KMS-11 (cell line): ENCODE results near the gene COX14.
A peak's percentile ranks its signal among the peaks of the same experiment; 100 is the strongest.

Source experiments
- H2AFZ ChIP-seq: fragments of 200-600 bp; sonication (generic); 2 replicates; pipeline ENCODE4 v1.6.1; 2016; ENCODE audit warnings: antibody characterized with exemption, mixed run types, low read depth
- H3K27ac ChIP-seq: fragments of 200-600 bp; sonication (generic); 2 replicates; pipeline ENCODE4 v1.6.1; 2016; ENCODE audit warnings: mild to moderate bottlenecking, mixed run types
- H3K27me3 ChIP-seq: fragments of 200-600 bp; sonication (generic); 2 replicates; pipeline ENCODE4 v1.6.1; 2017; ENCODE audit warnings: mild to moderate bottlenecking, low read depth, mixed run types, moderate library complexity; ENCODE audit not compliant: insufficient read depth
- H3K36me3 ChIP-seq: fragments of 200-600 bp; sonication (generic); 2 replicates; pipeline ENCODE4 v1.6.1; 2017; ENCODE audit warnings: mild to moderate bottlenecking, mixed run types; ENCODE audit not compliant: insufficient read depth
- H3K4me1 ChIP-seq: fragments of 200-600 bp; sonication (generic); 2 replicates; pipeline ENCODE4 v1.6.1; 2016; ENCODE audit warnings: mild to moderate bottlenecking, low read depth, mixed run types; ENCODE audit not compliant: poor library complexity, severe bottlenecking
- H3K4me2 ChIP-seq: fragments of 200-600 bp; sonication (generic); 2 replicates; pipeline ENCODE4 v1.7.0; 2016; ENCODE audit warnings: mild to moderate bottlenecking, mixed run types
- H3K4me3 ChIP-seq: fragments of 200-600 bp; sonication (generic); IDR thresholded peaks from 2 replicates; pipeline ENCODE4 v1.6.1; 2017; ENCODE audit warnings: low read depth, low read length, mixed read lengths; ENCODE audit not compliant: insufficient read depth
- H3K79me2 ChIP-seq: fragments of 200-600 bp; sonication (generic); 2 replicates; pipeline ENCODE4 v1.6.1; 2016; ENCODE audit warnings: low read depth, mixed run types; ENCODE audit not compliant: insufficient read depth
- H3K9ac ChIP-seq: fragments of 200-600 bp; sonication (generic); 2 replicates; pipeline ENCODE4 v1.6.1; 2016; ENCODE audit warnings: mild to moderate bottlenecking, mixed run types
- H4K20me1 ChIP-seq: fragments of 200-600 bp; sonication (generic); 2 replicates; pipeline ENCODE4 v1.6.1; 2016; ENCODE audit warnings: mild to moderate bottlenecking, mixed run types; ENCODE audit not compliant: insufficient read depth
- CTCF ChIP-seq: fragments of 200-600 bp; sonication (generic); conservative IDR thresholded peaks from 2 replicates; pipeline ENCODE4 v1.6.1; 2017; ENCODE audit warnings: low read depth, mild to moderate bottlenecking, antibody characterized with exemption, low read length, moderate library complexity, mixed read lengths

COX14 gene

GRCh38 chr12:50085615-50086072, 26.4 kb upstream of the COX14 start:
- peak overlapping the region; percentile 49; the same call in 1 of the 2 replicates for H3K9ac ChIP-seq
- no peak overlapping the region for H3K4me3 ChIP-seq
- H3K27me3 ChIP-seq: no peaks in the 10 kb centered on the region
- peaks cover 20% of the 10 kb centered on the region for H3K36me3 ChIP-seq
- peak overlapping the region; percentile 85 for H3K4me2 ChIP-seq
- peaks cover 5% of the 10 kb centered on the region; the same call in 1 of the 2 replicates for H3K79me2 ChIP-seq
- peaks cover 39% of the 10 kb centered on the region for H3K4me1 ChIP-seq
- no peak for TF ChIP-seq CTCF
- no peaks in the 10 kb centered on the region for H4K20me1 ChIP-seq
- peak overlapping the region; percentile 79; the same call in 1 of the 2 replicates for H2AFZ ChIP-seq
- H3K27ac ChIP-seq: peak overlapping the region; percentile 63

- Histone ChIP-seq H4K20me1 (no peaks in the 10 kb centered on the region), H3K4me1 (peaks cover 39% of the 10 kb centered on the region), H3K36me3 (peaks cover 20% of the 10 kb centered on the region), H3K9ac (peak overlapping the region; percentile 49; the same call in 1 of the 2 replicates), H3K27ac (peak overlapping the region; percentile 63), H3K27me3 (no peaks in the 10 kb centered on the region), H3K4me3 (no peak overlapping the region), H2AFZ (no peak overlapping the region; the same call in 1 of the 2 replicates), H3K4me2 (peak overlapping the region; percentile 85), H3K79me2 (peaks cover 5% of the 10 kb centered on the region; the same call in 1 of the 2 replicates)
- TF ChIP-seq CTCF: no peak
Measured at GRCh38 chr12:50086148-50086547, 25.9 kb upstream of the COX14 start.

GRCh38 chr12:50087151-50087550, 24.9 kb upstream of the COX14 start:
- TF ChIP-seq CTCF: no peak
- Histone ChIP-seq H3K27ac (no peak overlapping the region; the same call in 1 of the 2 replicates), H2AFZ (no peak overlapping the region), H3K4me3 (no peak overlapping the region), H3K79me2 (peaks cover 5% of the 10 kb centered on the region; the same call in 1 of the 2 replicates), H3K27me3 (no peaks in the 10 kb centered on the region), H3K9ac (no peak overlapping the region), H3K4me1 (peaks cover 39% of the 10 kb centered on the region), H3K4me2 (peak overlapping the region; percentile 85; the same call in 1 of the 2 replicates), H3K36me3 (peaks cover 20% of the 10 kb centered on the region), H4K20me1 (no peaks in the 10 kb centered on the region)

GRCh38 chr12:50087995-50088394, 24.0 kb upstream of the COX14 start:
- no peak for TF ChIP-seq CTCF
- Histone ChIP-seq H3K27ac (no peak overlapping the region), H2AFZ (no peak overlapping the region), H3K4me3 (no peak overlapping the region), H3K36me3 (peaks cover 20% of the 10 kb centered on the region), H4K20me1 (no peaks in the 10 kb centered on the region), H3K9ac (no peak overlapping the region), H3K4me1 (peaks cover 39% of the 10 kb centered on the region), H3K27me3 (no peaks in the 10 kb centered on the region), H3K4me2 (no peak overlapping the region; the same call in 1 of the 2 replicates), H3K79me2 (peaks cover 5% of the 10 kb centered on the region; the same call in 1 of the 2 replicates)
